Mucosa of descending colon (tissue), 3 donors: Measurements from ENCODE around the gene G6PC1. TPM values are rescaled to one million over a fixed set of nuclear protein-coding genes. Genes with fewer than 3 reads are reported as not detected.
"Not testable (repeated sequence)": the region's sequence is repeated elsewhere in the genome, so short reads cannot be mapped to it uniquely, and the experiment has no call there.

Experiments
- ATAC-seq: fragments of 200-7000 bp; cut with Tn5 transposase; one replicate; pipeline ENCODE4 v1.9.1; 2020; ENCODE audit warnings: mild to moderate bottlenecking, moderate library complexity
- DNase-seq, 3 donors: peaks; one replicate each; pipeline ENCODE4 v3.0.0-alpha.2; 2020
- H3K36me3 ChIP-seq: fragments of 200-600 bp; one replicate; pipeline ENCODE4 v1.8.0; 2021; ENCODE audit warnings: low read depth, mild to moderate bottlenecking
- H3K4me1 ChIP-seq: fragments of 200-600 bp; one replicate; pipeline ENCODE4 v1.8.0; 2021; ENCODE audit warnings: low read depth, mild to moderate bottlenecking
- H3K4me3 ChIP-seq: fragments of 200-600 bp; one replicate; pipeline ENCODE4 v1.8.0; 2021; ENCODE audit warnings: mild to moderate bottlenecking
- H3K9me3 ChIP-seq: fragments of 200-600 bp; one replicate; pipeline ENCODE4 v1.8.0; 2021; ENCODE audit warnings: mild to moderate bottlenecking
- intact Hi-C, 2 donors: fragments of 100-400 bp; cut with DNase I in 1 of 2; cut with micrococcal nuclease in 1 of 2; formaldehyde crosslinking; loops; one replicate each; pipeline versions ENCODE4 v1.11.0 to v1.11.1; 2022; cut with DNase I, micrococcal nuclease
- total RNA-seq, 3 donors: library from RNA; stranded (reverse); fragmentation: NEBNext Ultra II Directional in 2 of 3; extraction: Animal tissue kit (Norgen Biotek cat#: 25700) in 2 of 3; gene quantifications; one replicate each; pipeline versions ENCODE4 v1.2.1 to v1.2.4, GENCODE V29; 2021 to 2023
- TF ChIP-seq, protein P1 (sequence below): fragments of 200-600 bp; IDR thresholded peaks from one replicate; pipeline ENCODE4 v1.8.0; 2022; ENCODE audit warnings: antibody characterized with exemption, mild to moderate bottlenecking
- donor health status: DM: no; HTN: no; CAD: no; lungs with moderate emphysema.
- donor health status: DM: no; HTN: no; CAD: no.
- donor health status: DM: no; HTN: yes; CAD: no.

G6PC1 gene
- total RNA-seq, 3 donors from 2014 or later: 0.67 TPM; not detected in 2

DNA sequence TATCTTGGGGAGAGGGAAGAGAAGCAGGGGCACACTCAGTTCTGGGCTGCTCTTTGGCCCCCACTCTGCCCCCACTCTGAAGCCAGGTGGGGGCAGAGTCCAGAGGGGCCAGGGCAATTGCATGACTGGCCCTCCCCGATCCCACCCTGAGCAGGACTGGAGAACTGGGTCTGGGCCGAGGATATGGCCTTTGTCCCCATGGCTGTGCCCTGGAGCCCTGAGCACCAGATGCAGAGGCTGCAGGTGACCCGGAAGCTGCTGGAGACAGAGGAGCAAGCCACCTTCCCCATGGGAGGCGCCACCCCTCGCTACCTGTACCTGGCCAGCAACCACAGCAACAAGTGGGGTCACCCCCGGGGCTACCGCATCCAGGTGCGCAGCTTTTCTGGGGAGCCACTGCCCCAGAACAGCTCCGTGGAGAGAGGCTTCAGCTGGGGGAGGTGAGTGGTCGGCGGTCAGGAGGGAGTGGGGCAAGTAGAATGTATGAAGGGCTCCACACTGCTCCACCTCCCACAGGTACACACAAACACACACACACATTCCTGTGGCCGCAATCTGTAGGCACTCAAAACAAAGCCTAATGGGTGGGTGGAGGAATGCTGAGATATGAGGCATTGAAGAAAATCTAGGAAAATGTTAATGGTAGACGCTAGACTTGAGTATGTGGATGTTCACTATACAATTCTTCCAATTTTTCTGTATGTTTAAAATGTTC lies 28.2 kb upstream of the G6PC1 start:
- no peaks in the 10 kb centered on the region for H3K36me3 ChIP-seq
- H3K9me3 ChIP-seq: peaks cover 7% of the 10 kb centered on the region
- H3K4me3 ChIP-seq: no peak overlapping the region
- no peaks in the 10 kb centered on the region for H3K4me1 ChIP-seq
- TF ChIP-seq, protein P1, sequence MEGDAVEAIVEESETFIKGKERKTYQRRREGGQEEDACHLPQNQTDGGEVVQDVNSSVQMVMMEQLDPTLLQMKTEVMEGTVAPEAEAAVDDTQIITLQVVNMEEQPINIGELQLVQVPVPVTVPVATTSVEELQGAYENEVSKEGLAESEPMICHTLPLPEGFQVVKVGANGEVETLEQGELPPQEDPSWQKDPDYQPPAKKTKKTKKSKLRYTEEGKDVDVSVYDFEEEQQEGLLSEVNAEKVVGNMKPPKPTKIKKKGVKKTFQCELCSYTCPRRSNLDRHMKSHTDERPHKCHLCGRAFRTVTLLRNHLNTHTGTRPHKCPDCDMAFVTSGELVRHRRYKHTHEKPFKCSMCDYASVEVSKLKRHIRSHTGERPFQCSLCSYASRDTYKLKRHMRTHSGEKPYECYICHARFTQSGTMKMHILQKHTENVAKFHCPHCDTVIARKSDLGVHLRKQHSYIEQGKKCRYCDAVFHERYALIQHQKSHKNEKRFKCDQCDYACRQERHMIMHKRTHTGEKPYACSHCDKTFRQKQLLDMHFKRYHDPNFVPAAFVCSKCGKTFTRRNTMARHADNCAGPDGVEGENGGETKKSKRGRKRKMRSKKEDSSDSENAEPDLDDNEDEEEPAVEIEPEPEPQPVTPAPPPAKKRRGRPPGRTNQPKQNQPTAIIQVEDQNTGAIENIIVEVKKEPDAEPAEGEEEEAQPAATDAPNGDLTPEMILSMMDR: no peak
- ATAC-seq: no peak
- DNase-seq: peak in 1 of 3 donors; percentile 11
- intact Hi-C loops: no loop called here

DNA sequence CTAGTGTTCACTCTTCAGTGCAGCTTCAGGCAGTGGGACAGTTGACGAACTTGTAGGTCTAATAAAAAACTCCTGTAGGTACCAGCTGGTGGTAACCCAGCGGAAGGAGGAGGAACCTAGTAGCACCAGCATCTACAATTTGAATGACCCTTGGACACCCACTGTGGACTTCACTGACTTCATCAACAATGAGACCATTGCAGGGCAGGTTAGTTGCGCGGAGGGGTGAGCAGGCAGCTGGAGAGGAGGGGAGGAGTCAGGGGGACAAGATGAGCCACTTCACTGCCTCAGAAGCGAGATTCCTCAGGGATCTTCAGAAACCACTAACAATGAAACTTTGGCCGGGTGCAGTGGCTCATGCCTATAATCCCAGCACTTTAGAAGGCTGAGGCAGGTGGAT lies 27.3 kb upstream of the G6PC1 start:
- no peaks in the 10 kb centered on the region for H3K36me3 ChIP-seq
- TF ChIP-seq, protein P1: no peak
- no peak for ATAC-seq
- DNase-seq: no peak
- H3K9me3 ChIP-seq: peaks cover 7% of the 10 kb centered on the region
- no peaks in the 10 kb centered on the region for H3K4me1 ChIP-seq
- H3K4me3 ChIP-seq: no peak overlapping the region
- intact Hi-C loops: no loop called here

DNA sequence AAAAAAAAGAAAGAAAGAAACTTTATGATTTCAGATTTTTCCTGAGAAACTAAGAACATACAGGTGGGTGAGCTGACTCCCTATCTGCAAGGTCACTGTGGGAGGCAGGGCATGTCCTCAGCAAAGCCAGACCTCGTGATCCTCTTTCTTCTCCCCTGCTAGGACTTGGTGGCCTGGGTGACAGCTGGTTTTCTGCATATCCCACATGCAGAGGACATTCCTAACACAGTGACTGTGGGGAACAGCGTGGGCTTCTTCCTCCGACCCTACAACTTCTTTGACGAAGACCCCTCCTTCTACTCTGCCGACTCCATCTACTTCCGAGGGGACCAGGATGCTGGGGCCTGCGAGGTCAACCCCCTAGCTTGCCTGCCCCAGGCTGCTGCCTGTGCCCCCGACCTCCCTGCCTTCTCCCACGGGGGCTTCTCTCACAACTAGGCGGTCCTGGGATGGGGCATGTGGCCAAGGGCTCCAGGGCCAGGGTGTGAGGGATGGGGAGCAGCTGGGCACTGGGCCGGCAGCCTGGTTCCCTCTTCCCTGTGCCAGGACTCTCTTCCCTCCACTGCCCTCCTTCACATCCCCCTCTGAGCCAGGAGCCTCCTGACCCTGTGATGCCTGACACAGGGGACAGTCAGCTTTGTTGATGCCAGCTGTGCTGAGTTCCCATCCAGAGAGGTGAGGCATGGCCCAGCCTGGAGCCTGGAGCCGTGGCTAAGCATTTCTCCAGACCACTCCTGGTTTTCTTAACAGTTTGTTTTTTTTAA lies 26.5 kb upstream of the G6PC1 start:
- H3K9me3 ChIP-seq, H3K4me1 ChIP-seq, DNase-seq, intact Hi-C loops, ATAC-seq, H3K4me3 ChIP-seq, H3K36me3 ChIP-seq: not testable (repeated sequence)

DNA sequence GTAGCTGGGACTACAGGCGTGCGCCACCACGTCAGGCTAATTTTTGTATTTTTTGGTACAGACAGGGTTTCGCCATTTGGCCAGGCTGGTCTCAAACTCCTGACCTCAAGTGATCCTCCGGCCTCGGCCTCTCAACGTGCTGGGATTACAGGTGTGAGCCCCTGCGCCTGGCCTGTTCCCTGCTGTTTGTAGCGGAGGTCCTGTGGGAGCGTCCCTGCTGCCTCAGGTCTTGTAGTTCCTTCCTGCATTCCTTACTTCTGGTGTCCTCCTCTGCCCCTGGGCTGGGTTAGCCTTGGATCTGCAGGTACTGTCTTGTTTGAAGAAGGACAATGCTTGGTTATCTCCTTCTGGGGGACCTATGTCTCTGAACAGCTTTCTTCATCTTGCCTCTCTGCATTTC lies 23.6 kb upstream of the G6PC1 start:
- intact Hi-C loops: no loop called here
- ATAC-seq: no peak
- Histone ChIP-seq H3K4me3 (no peak overlapping the region), H3K36me3 (no peaks in the 10 kb centered on the region), H3K4me1 (no peaks in the 10 kb centered on the region), H3K9me3 (no peaks in the 10 kb centered on the region)
- TF ChIP-seq, protein P1: no peak
- no peak for DNase-seq

DNA sequence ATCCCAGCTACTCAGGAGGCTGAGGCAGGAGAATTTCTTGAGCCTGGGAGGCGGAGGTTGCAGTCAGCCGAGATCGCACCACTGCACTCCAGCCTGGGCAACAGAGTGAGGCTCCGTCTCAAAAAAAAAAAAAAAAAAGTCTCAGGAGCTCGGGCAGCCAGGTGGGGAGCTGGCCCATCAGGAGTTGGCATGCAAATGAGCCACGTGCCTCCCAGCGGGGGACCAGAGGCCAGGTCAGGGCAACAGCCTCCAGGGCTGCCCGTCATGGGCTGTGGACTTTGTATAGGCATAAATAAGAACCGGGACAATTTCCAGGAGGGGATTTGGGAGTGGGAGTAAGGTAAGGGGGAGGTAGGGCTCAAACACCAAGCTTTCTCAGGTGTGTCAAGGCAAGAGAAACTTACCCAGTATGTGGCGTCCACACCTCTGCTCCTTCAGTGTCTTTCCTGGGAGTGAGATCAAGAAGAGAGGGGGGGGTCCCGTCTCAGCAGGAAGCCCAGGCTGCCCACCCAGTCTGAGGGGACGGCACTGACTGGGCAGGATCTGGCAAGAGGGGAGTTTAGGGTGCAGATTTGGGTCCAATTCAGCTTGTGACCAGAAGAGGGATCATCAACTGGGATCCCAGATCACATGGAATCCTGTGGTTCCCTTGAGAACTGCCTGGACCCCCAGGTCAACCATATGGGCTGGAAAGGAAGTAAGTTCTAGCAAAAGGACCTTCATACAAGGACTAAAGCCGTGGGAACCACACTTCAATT lies 22.3 kb upstream of the G6PC1 start:
- intact Hi-C loops: no loop called here
- Histone ChIP-seq H3K4me3 (no peak overlapping the region), H3K36me3 (no peaks in the 10 kb centered on the region), H3K4me1 (no peaks in the 10 kb centered on the region), H3K9me3 (no peaks in the 10 kb centered on the region)
- TF ChIP-seq, protein P1: no peak
- peak; percentile 31 for ATAC-seq
- no peak for DNase-seq
